ENCODE data around the gene FSTL4.

Gene FSTL4

GRCh38 chr5:133234273-133234672 is 378.1 kb downstream of the FSTL4 start:
- H2AFZ ChIP-seq (ENCODE audit: low read depth), result no peak overlapping the region
- no peak for TF ChIP-seq CTCF (conservative IDR thresholded peaks at IDR 0.05; ENCODE audit: low read depth, low read length)
- no peaks in the 10 kb centered on the region for H3K79me2 ChIP-seq (ENCODE audit: insufficient read depth, low read depth)
- H3K27ac ChIP-seq, result no peak overlapping the region
- H3K4me3 ChIP-seq (IDR thresholded peaks at IDR 0.05; ENCODE audit: insufficient read depth, low read depth, low read length), result no peak overlapping the region
- H3K4me1 ChIP-seq (ENCODE audit: low read depth, poor library complexity, severe bottlenecking), result no peaks in the 10 kb centered on the region
- no peaks in the 10 kb centered on the region for H3K27me3 ChIP-seq (ENCODE audit: insufficient read depth, low read depth)
- no peaks in the 10 kb centered on the region for H4K20me1 ChIP-seq (ENCODE audit: insufficient read depth)
- no peak overlapping the region for H3K9ac ChIP-seq
- no peaks in the 10 kb centered on the region for H3K36me3 ChIP-seq (ENCODE audit: insufficient read depth)
- H3K4me2 ChIP-seq, result no peak overlapping the region

- Histone ChIP-seq H3K4me3 (IDR thresholded peaks at IDR 0.05; ENCODE audit: insufficient read depth, low read depth, low read length) (no peak overlapping the region), H3K9ac (no peak overlapping the region), H2AFZ (ENCODE audit: low read depth) (no peak overlapping the region), H3K4me2 (no peak overlapping the region), H3K4me1 (ENCODE audit: low read depth, poor library complexity, severe bottlenecking) (no peaks in the 10 kb centered on the region), H4K20me1 (ENCODE audit: insufficient read depth) (no peaks in the 10 kb centered on the region), H3K27me3 (ENCODE audit: insufficient read depth, low read depth) (no peaks in the 10 kb centered on the region), H3K27ac (no peak overlapping the region), H3K79me2 (ENCODE audit: insufficient read depth, low read depth) (no peaks in the 10 kb centered on the region), H3K36me3 (ENCODE audit: insufficient read depth) (no peaks in the 10 kb centered on the region)
- no peak for TF ChIP-seq CTCF (conservative IDR thresholded peaks at IDR 0.05; ENCODE audit: low read depth, low read length)
Observed at GRCh38 chr5:133233616-133234015, 378.7 kb downstream of the FSTL4 start.

GRCh38 chr5:133232911-133233310 is 379.4 kb downstream of the FSTL4 start:
- Histone ChIP-seq H3K4me1 (ENCODE audit: low read depth, poor library complexity, severe bottlenecking) (no peaks in the 10 kb centered on the region), H3K79me2 (ENCODE audit: insufficient read depth, low read depth) (no peaks in the 10 kb centered on the region), H3K36me3 (ENCODE audit: insufficient read depth) (no peaks in the 10 kb centered on the region), H4K20me1 (ENCODE audit: insufficient read depth) (no peaks in the 10 kb centered on the region), H3K27ac (no peak overlapping the region), H3K27me3 (ENCODE audit: insufficient read depth, low read depth) (no peaks in the 10 kb centered on the region), H3K9ac (no peak overlapping the region), H2AFZ (ENCODE audit: low read depth) (no peak overlapping the region), H3K4me3 (IDR thresholded peaks at IDR 0.05; ENCODE audit: insufficient read depth, low read depth, low read length) (no peak overlapping the region), H3K4me2 (no peak overlapping the region)
- no peak for TF ChIP-seq CTCF (conservative IDR thresholded peaks at IDR 0.05; ENCODE audit: low read depth, low read length)

GRCh38 chr5:133232435-133232834 is 379.9 kb downstream of the FSTL4 start:
- H3K4me2 ChIP-seq, result no peak overlapping the region
- no peak for TF ChIP-seq CTCF (conservative IDR thresholded peaks at IDR 0.05; ENCODE audit: low read depth, low read length)
- H3K27me3 ChIP-seq (ENCODE audit: insufficient read depth, low read depth), result no peaks in the 10 kb centered on the region
- no peak overlapping the region for H2AFZ ChIP-seq (ENCODE audit: low read depth)
- no peak overlapping the region for H3K27ac ChIP-seq
- H3K79me2 ChIP-seq (ENCODE audit: insufficient read depth, low read depth), result no peaks in the 10 kb centered on the region
- H3K36me3 ChIP-seq (ENCODE audit: insufficient read depth), result no peaks in the 10 kb centered on the region
- H3K4me3 ChIP-seq (IDR thresholded peaks at IDR 0.05; ENCODE audit: insufficient read depth, low read depth, low read length), result no peak overlapping the region
- H3K4me1 ChIP-seq (ENCODE audit: low read depth, poor library complexity, severe bottlenecking), result no peaks in the 10 kb centered on the region
- H3K9ac ChIP-seq, result no peak overlapping the region
- H4K20me1 ChIP-seq (ENCODE audit: insufficient read depth), result no peaks in the 10 kb centered on the region

- Histone ChIP-seq H3K4me3 (IDR thresholded peaks at IDR 0.05; ENCODE audit: insufficient read depth, low read depth, low read length) (no peak overlapping the region), H3K27ac (no peak overlapping the region), H3K79me2 (ENCODE audit: insufficient read depth, low read depth) (no peaks in the 10 kb centered on the region), H3K4me2 (no peak overlapping the region), H4K20me1 (ENCODE audit: insufficient read depth) (no peaks in the 10 kb centered on the region), H3K4me1 (ENCODE audit: low read depth, poor library complexity, severe bottlenecking) (no peaks in the 10 kb centered on the region), H2AFZ (ENCODE audit: low read depth) (no peak overlapping the region), H3K27me3 (ENCODE audit: insufficient read depth, low read depth) (no peaks in the 10 kb centered on the region), H3K36me3 (ENCODE audit: insufficient read depth) (no peaks in the 10 kb centered on the region), H3K9ac (no peak overlapping the region)
- TF ChIP-seq CTCF (conservative IDR thresholded peaks at IDR 0.05; ENCODE audit: low read depth, low read length), result no peak
Observed at GRCh38 chr5:133232011-133232410, 380.3 kb downstream of the FSTL4 start.

All from KMS-11 (cell line).